Fibroblast of skin of right quadriceps (primary cell): Measurements from ENCODE around the gene KANTR.
A peak's percentile ranks its signal among the peaks of the same experiment; 100 is the strongest.

Experiments
- DNase-seq: peaks from one replicate; pipeline ENCODE4 v3.0.0-alpha.2; 2013

KANTR gene

GRCh38 chrX:53081925-53082772, 11.8 kb upstream of the KANTR start, which contains the start of gene TSPYL2:
Gene TSPYL2, plus strand, starts transcription at chrX:53082367. Its CDS starts 132 bp downstream, at chrX:53082499.
- peak; percentile 98 for DNase-seq

GRCh38 chrX:53082773-53083616, 10.9 kb upstream of the KANTR start:
- DNase-seq = no peak

DNA sequence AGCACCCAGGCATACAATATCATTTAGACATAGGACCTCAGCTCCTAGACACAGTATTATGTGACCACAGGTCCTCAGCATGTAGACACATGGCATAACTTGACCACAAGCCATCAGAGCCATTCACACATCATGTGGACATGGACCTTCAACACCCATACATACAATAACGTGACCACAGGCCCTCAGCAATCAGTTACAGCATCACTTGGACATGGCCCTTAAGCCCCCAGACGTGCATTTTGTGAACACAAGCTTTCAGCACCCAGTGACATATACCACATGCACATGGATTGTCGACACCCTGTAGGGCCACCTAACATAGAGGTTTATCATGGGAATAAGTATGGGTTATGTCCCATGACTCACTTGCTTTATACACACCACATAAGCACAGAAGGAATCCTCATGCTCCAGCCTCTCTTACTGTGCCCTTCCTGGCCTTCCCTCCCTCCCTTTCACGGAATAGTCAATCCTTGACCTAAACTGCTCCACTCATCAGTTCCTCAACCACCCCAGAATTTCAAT, 9.8 kb upstream of the KANTR start:
- DNase-seq = no peak

- no peak for DNase-seq
Observed at GRCh38 chrX:53084863-53085262, 9.1 kb upstream of the KANTR start.

DNA sequence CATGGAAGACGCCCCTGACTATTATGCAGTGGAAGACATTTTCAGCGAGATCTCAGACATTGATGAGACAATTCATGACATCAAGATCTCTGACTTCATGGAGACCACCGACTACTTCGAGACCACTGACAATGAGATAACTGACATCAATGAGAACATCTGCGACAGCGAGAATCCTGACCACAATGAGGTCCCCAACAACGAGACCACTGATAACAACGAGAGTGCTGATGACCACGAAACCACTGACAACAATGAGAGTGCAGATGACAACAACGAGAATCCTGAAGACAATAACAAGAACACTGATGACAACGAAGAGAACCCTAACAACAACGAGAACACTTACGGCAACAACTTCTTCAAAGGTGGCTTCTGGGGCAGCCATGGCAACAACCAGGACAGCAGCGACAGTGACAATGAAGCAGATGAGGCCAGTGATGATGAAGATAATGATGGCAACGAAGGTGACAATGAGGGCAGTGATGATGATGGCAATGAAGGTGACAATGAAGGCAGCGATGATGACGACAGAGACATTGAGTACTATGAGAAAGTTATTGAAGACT, 8.2 kb upstream of the KANTR start:
- DNase-seq = no peak

- no peak for DNase-seq
Observed at GRCh38 chrX:53086464-53086863, 7.5 kb upstream of the KANTR start.

- DNase-seq = no peak
Observed at GRCh38 chrX:53087388-53087831, 6.5 kb upstream of the KANTR start.

- peak; percentile 85 for DNase-seq
Observed at GRCh38 chrX:53088136-53088974, 5.6 kb upstream of the KANTR start.

- peak; percentile 61 for DNase-seq
Observed at GRCh38 chrX:53089224-53089842, 4.6 kb upstream of the KANTR start.

DNA sequence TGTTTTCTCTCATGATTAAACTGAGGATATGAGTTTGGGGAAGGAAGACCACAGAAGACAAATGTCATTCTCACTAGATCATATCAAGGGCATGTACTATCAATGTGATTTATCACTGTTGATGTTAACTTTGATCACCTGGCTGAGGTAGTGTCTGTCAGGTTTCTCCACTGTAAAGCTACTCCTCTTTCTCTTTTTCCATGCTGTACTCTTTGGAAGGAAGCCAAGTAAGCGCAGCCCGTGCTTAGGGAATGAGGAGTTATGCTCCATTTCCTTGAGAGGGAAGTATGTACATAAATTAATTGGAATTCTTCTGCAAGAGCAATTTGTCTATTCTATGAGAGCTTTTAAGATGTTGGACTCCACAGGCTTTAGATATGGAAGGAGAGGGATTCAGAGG, 4.0 kb upstream of the KANTR start:
- no peak for DNase-seq

GRCh38 chrX:53091354-53091753, 2.6 kb upstream of the KANTR start:
- DNase-seq = no peak

DNA sequence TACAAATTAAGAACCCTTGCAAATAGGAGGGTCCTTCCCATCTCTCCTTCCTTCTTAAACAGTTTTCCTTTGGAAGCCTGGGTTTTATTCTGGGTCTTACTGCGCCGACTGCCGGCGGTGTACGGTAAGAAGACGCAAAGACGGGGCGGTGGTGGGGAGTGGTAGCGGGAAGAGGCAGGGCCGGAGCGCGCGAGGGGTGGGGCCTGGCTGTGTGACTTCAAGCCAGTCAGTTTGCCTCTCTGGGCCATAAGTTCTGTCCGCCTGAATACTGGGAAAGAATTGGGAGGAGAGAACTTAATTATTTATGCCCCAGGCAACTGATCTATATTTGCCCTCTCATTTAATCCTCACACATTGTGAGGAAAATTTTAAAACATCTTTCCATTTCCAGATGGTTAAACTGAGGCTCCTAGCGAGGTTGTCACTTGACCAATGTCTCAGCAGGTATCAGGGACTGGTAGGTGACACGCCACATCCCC, 726 bp upstream of the KANTR start:
- peak; percentile 73 for DNase-seq

- DNase-seq = no peak
Observed at GRCh38 chrX:53094582-53094905, 602 bp downstream of the KANTR start.

GRCh38 chrX:53095796-53096195, 1.9 kb downstream of the KANTR start:
- no peak for DNase-seq

DNA sequence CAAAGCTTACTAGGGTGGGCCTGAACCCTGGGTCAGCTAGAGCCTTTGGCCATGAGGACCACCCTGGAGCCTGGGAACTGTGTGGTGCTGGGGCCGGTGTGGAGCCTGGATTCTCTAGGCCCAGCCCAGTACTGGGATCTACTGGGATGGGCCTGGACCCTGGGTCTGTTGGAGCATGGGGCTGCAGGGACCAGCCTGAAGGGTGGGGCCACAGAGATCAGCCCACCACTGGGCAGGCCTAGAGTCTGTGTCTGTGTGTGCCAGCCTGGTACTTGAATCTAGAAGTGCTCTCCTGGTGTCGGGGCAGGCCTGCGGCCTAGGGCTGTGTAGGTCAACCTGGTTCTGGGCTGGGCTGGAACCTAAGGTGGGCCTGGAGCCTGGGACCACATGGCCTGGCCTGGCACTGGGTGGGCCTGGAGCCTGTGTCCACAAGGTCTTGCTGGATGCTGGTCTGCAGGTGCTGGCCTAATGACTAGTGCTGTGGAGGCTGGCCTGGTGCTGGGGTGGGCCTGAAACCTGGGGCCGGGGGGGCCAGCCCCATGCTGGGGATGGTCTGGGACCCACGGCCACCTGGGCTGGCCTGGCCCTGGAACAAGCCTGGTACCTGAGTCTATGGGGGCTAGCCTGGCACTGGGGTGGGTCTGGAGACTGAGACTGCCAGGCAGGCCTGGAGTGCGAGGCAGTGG, 21.1 kb downstream of the KANTR start:
- DNase-seq = no peak

GRCh38 chrX:53115550-53115874, 21.6 kb downstream of the KANTR start:
- no peak for DNase-seq

- DNase-seq = peak; percentile 43
Observed at GRCh38 chrX:53116101-53116500, 22.2 kb downstream of the KANTR start.

GRCh38 chrX:53122013-53122412, 28.1 kb downstream of the KANTR start:
- no peak for DNase-seq

- DNase-seq = peak; percentile 8
Observed at GRCh38 chrX:53125506-53125905, 31.6 kb downstream of the KANTR start.

DNA sequence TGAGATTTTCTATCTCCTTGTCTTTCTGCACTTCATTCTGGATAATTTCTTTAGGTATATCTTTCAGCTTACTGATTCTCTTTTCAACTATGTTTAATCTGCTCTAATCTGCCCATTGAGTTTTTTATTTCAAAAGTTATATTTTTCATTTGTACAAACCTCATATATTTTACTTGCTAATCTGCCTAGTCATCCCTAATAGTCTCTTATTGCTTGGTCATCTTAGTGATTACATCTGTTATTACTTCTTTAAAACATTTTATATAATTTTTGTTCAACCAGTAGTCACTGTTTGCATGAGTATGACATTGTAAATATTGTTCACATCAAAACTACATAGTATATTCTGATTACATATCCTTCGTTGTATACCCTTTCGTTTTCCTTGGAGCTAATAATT, 32.4 kb downstream of the KANTR start:
- no peak for DNase-seq

GRCh38 chrX:53128097-53128749, 34.3 kb downstream of the KANTR start:
- peak; percentile 33 for DNase-seq
